NB4 (cell line): ENCODE results near the gene GRIK1.

Experiments
- DNase-seq: peaks from one replicate; pipeline ENCODE4 v3.0.0; 2010; ENCODE audit warnings: low read depth
- H3K4me3 ChIP-seq: one replicate; pipeline ENCODE4 v1.5.1; 2011; ENCODE audit warnings: mild to moderate bottlenecking, low read depth, low read length, moderate library complexity
- CTCF ChIP-seq: IDR thresholded peaks from one replicate; pipeline ENCODE4 v1.5.1; 2012; ENCODE audit warnings: low read depth, low read length
- MAX ChIP-seq: IDR thresholded peaks from 2 replicates; pipeline ENCODE4 v1.6.1; 2011; ENCODE audit warnings: low read depth, low read length
- MYC ChIP-seq: IDR thresholded peaks from 2 replicates; pipeline ENCODE4 v1.6.1; 2011; ENCODE audit warnings: low read depth, low read length
- POLR2A ChIP-seq: IDR thresholded peaks from 2 replicates; pipeline ENCODE4 v1.6.1; 2011; ENCODE audit warnings: mild to moderate bottlenecking; ENCODE audit not compliant: insufficient read length; ENCODE audit errors: extremely low read depth

GRIK1 gene

GRCh38 chr21:29711236-29711635 lies 228.6 kb downstream of the GRIK1 start:
- no peak for DNase-seq
- TF ChIP-seq MYC (no peak), POLR2A (no peak), MAX (no peak), CTCF (no peak)
- H3K4me3 ChIP-seq: no peak overlapping the region

DNA sequence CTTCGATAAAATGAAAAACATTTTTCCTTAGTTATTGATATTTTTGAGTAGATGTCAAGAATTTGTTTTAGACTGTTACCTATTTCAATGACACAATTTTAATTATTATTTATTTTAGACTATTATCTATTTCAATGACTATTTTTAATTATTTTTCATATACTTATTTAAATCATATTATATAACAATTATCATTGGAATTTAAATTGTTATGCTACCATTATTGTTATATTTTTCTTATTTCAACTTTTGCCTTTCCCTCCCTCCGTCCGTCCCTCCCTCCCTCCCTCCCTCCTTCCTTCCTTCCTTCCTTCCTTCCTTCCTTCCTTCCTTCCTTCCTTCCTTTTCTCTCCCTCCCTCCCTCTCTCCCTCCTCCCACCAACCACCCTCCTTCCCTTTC lies 229.3 kb downstream of the GRIK1 start:
- no peak overlapping the region for H3K4me3 ChIP-seq
- TF ChIP-seq MAX: no peak
- no peak for TF ChIP-seq MYC
- no peak for TF ChIP-seq POLR2A
- no peak for TF ChIP-seq CTCF
- no peak for DNase-seq

- H3K4me3 ChIP-seq: no peak overlapping the region
- TF ChIP-seq POLR2A: no peak
- TF ChIP-seq MAX: no peak
- TF ChIP-seq MYC: no peak
- TF ChIP-seq CTCF: no peak
- no peak for DNase-seq
Observed at GRCh38 chr21:29708401-29708800, 231.4 kb downstream of the GRIK1 start.

DNA sequence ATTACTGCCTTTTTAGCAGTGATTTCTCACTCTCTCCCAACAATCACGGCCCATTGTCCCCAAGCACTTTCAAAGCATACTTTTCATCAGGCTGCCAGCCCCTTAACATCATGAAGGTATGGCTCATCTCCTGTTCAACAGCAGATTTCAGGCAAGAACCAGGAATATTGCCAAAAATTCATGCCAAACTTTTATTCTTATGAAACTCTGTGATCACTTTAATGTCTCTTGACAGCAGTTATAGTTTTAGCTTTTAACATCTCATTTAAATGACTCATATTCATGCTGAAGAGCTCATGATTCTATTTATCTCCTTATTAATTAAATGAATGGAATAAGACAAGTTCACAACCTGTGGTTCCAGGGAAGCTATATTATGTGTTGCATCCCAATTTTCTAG lies 235.1 kb downstream of the GRIK1 start:
- no peak for DNase-seq
- no peak for TF ChIP-seq CTCF
- TF ChIP-seq MYC: no peak
- no peak for TF ChIP-seq MAX
- no peak for TF ChIP-seq POLR2A

GRCh38 chr21:29701676-29702075 lies 238.1 kb downstream of the GRIK1 start:
- no peak overlapping the region for H3K4me3 ChIP-seq
- TF ChIP-seq MYC (no peak), POLR2A (no peak), MAX (no peak), CTCF (no peak)
- DNase-seq: no peak

More for the DNA sequence above, 235.1 kb downstream of the GRIK1 start:
- no peak overlapping the region for H3K4me3 ChIP-seq

GRCh38 chr21:29697555-29698193 lies 242.1 kb downstream of the GRIK1 start:
- DNase-seq: peak; percentile 78
- H3K4me3 ChIP-seq: no peak overlapping the region
- TF ChIP-seq MYC (no peak), POLR2A (no peak), CTCF (no peak), MAX (no peak)
